ENCODE data around the gene RRM2. TPM values are rescaled to one million over a fixed set of nuclear protein-coding genes. Genes with fewer than 3 reads are reported as not detected.
A peak's percentile ranks its signal among the peaks of the same experiment; 100 is the strongest.

RRM2 gene
- polyA plus RNA-seq, 3 donors = 1.5 TPM; not detected in 2

- peaks cover 0 to 14% of the 10 kb centered on the region in 2 donors for H3K9me3 ChIP-seq (replicated peaks in 1 of 2; ENCODE audit: control insufficient read depth in 1 of 2, insufficient read depth in 1 of 2, low read length in 2 of 2)
- H3K79me2 ChIP-seq (ENCODE audit: insufficient read depth, low read length) = no peaks in the 10 kb centered on the region
- H3K4me1 ChIP-seq (ENCODE audit: control insufficient read depth in 1 of 2, insufficient read depth in 2 of 2, low read length in 2 of 2) = peaks cover 0 to 9% of the 10 kb centered on the region in 2 donors
- 90% methylated on average over 12 of the region's 13 CpGs for WGBS (ENCODE audit: insufficient coverage)
- Mint-ChIP-seq H3K4me3 (peak overlapping the region in 1 of 2 donors; percentile 86), H3K27ac (peak overlapping the region in 1 of 7 donors; percentile 26), H3K36me3 (peaks cover 0 to 9% of the 10 kb centered on the region in 2 donors), H3K27me3 (ENCODE audit: low read depth in 3 of 3) (peaks cover 62 to 75% (median 70%) of the 10 kb centered on the region in 3 donors), H3K9me3 (peaks cover 0 to 15% (median 5%) of the 10 kb centered on the region in 7 donors), H3K4me1 (peaks cover 9% of the 10 kb centered on the region)
- no peak overlapping the region for H3K9ac ChIP-seq (ENCODE audit: insufficient read depth, low read length, poor library complexity, severe bottlenecking)
- no peak overlapping the region for H3K27ac ChIP-seq (ENCODE audit: low read depth in 1 of 2, low read length in 2 of 2)
- no peak overlapping the region for H3K4me2 ChIP-seq (replicated peaks; ENCODE audit: extremely low read depth, low read length, poor library complexity, severe bottlenecking)
- no peaks in the 10 kb centered on the region for H3K36me3 ChIP-seq (replicated peaks in 1 of 2; ENCODE audit: control insufficient read depth in 1 of 2, insufficient read depth in 2 of 2, low read length in 2 of 2)
- TF ChIP-seq CTCF (IDR thresholded peaks at IDR 0.05) = no peak
- H3K4me3 ChIP-seq (replicated peaks in 1 of 3; ENCODE audit: low read depth in 2 of 3, low read length in 3 of 3) = no peak overlapping the region
- no peak overlapping the region for H2AFZ ChIP-seq (ENCODE audit: insufficient read depth, low read depth, low read length, poor library complexity, severe bottlenecking)
- DNase-seq = no peak
- peaks cover 45 to 69% of the 10 kb centered on the region in 2 donors for H3K27me3 ChIP-seq (ENCODE audit: control insufficient read depth in 2 of 2, insufficient read depth in 2 of 2, low read length in 2 of 2)
- intact Hi-C loops (cut with micrococcal nuclease) = loop anchor here in 1 of 2 donors (5.0 kb wide), 1 partner anchor 592 kb away; no protein-coding TSS in a partner anchor
- H4K20me1 ChIP-seq (ENCODE audit: insufficient read depth, low read length) = no peaks in the 10 kb centered on the region
Measured at GRCh38 chr2:10075101-10075500, 47.4 kb upstream of the RRM2 start.

GRCh38 chr2:10075571-10076209 is 46.8 kb upstream of the RRM2 start:
- peaks cover 0 to 9% of the 10 kb centered on the region in 2 donors for H3K36me3 Mint-ChIP-seq
- peaks cover 65 to 76% (median 73%) of the 10 kb centered on the region in 3 donors for H3K27me3 Mint-ChIP-seq (ENCODE audit: low read depth in 3 of 3)
- peaks cover 0 to 14% of the 10 kb centered on the region in 2 donors for H3K9me3 ChIP-seq (replicated peaks in 1 of 2; ENCODE audit: control insufficient read depth in 1 of 2, insufficient read depth in 1 of 2, low read length in 2 of 2)
- no peak overlapping the region for H2AFZ ChIP-seq (ENCODE audit: insufficient read depth, low read depth, low read length, poor library complexity, severe bottlenecking)
- DNase-seq = no peak
- H3K4me3 Mint-ChIP-seq = peak overlapping the region in 1 of 2 donors; percentile 86
- H3K27me3 ChIP-seq (ENCODE audit: control insufficient read depth in 2 of 2, insufficient read depth in 2 of 2, low read length in 2 of 2) = peaks cover 50 to 73% of the 10 kb centered on the region in 2 donors
- H3K9me3 Mint-ChIP-seq = peaks cover 0 to 15% (median 5%) of the 10 kb centered on the region in 7 donors
- no peak overlapping the region for H3K27ac ChIP-seq (ENCODE audit: low read depth in 1 of 2, low read length in 2 of 2)
- no peak for TF ChIP-seq CTCF (IDR thresholded peaks at IDR 0.05)
- intact Hi-C loops (cut with micrococcal nuclease) = loop anchor here in 1 of 2 donors (5.0 kb wide), 1 partner anchor 592 kb away; no protein-coding TSS in a partner anchor
- H3K9ac ChIP-seq (ENCODE audit: insufficient read depth, low read length, poor library complexity, severe bottlenecking) = no peak overlapping the region
- peaks cover 10% of the 10 kb centered on the region for H3K4me1 Mint-ChIP-seq
- H3K36me3 ChIP-seq (replicated peaks in 1 of 2; ENCODE audit: control insufficient read depth in 1 of 2, insufficient read depth in 2 of 2, low read length in 2 of 2) = no peaks in the 10 kb centered on the region
- no peaks in the 10 kb centered on the region for H3K79me2 ChIP-seq (ENCODE audit: insufficient read depth, low read length)
- H3K4me3 ChIP-seq (replicated peaks in 1 of 3; ENCODE audit: low read depth in 2 of 3, low read length in 3 of 3) = no peak overlapping the region
- no peak overlapping the region for H3K4me2 ChIP-seq (replicated peaks; ENCODE audit: extremely low read depth, low read length, poor library complexity, severe bottlenecking)
- no peaks in the 10 kb centered on the region for H4K20me1 ChIP-seq (ENCODE audit: insufficient read depth, low read length)
- peaks cover 4 to 15% of the 10 kb centered on the region in 2 donors for H3K4me1 ChIP-seq (ENCODE audit: control insufficient read depth in 1 of 2, insufficient read depth in 2 of 2, low read length in 2 of 2)
- no peak overlapping the region for H3K27ac Mint-ChIP-seq
- WGBS (ENCODE audit: insufficient coverage) = 83% methylated on average over 4 of the region's 9 CpGs
